SK-N-MC (cell line): Measurements from ENCODE around the gene IDH3A.

ENCODE experiments used
- DNase-seq: peaks from one replicate; pipeline ENCODE4 v3.0.0-alpha.2; 2011; ENCODE audit warnings: low read depth, low spot score
- H3K27ac ChIP-seq: fragments of 200-600 bp; sonication (generic); 2 replicates; pipeline ENCODE4 v1.5.1; 2016; ENCODE audit warnings: mixed run types
- H3K36me3 ChIP-seq: fragments of 200-600 bp; sonication (generic); 2 replicates; pipeline ENCODE4 v1.6.1; 2017; ENCODE audit warnings: antibody characterized with exemption, low read length, mixed read lengths; ENCODE audit not compliant: insufficient read depth
- H3K4me3 ChIP-seq: fragments of 200-600 bp; sonication (generic); 2 replicates; pipeline ENCODE4 v1.5.1; 2016
- H3K9ac ChIP-seq: fragments of 200-600 bp; sonication (generic); 2 replicates; pipeline ENCODE4 v1.8.0; 2017; ENCODE audit warnings: mixed run types, mixed read lengths; ENCODE audit not compliant: insufficient read length
- H3K9me3 ChIP-seq: fragments of 200-600 bp; sonication (generic); 2 replicates; pipeline ENCODE4 v1.6.1; 2017; ENCODE audit warnings: low read depth, mild to moderate bottlenecking, antibody characterized with exemption, low read length, moderate library complexity, mixed read lengths
- EZH2 ChIP-seq: fragments of 200-600 bp; sonication (generic); IDR thresholded peaks from one replicate; pipeline ENCODE4 v1.6.1; 2017; ENCODE audit warnings: antibody characterized with exemption
- FOXP2 ChIP-seq: optimal IDR thresholded peaks from 2 replicates; pipeline ENCODE3; 2011; ENCODE audit warnings: mild to moderate bottlenecking, moderate library complexity; ENCODE audit not compliant: insufficient read depth; ENCODE audit errors: extremely low read length, control extremely low read depth
- POLR2AphosphoS5 ChIP-seq: IDR thresholded peaks from 2 replicates; pipeline ENCODE4 v1.6.1; 2012; ENCODE audit warnings: mild to moderate bottlenecking, low read depth, low read length, borderline replicate concordance

Gene IDH3A

DNA sequence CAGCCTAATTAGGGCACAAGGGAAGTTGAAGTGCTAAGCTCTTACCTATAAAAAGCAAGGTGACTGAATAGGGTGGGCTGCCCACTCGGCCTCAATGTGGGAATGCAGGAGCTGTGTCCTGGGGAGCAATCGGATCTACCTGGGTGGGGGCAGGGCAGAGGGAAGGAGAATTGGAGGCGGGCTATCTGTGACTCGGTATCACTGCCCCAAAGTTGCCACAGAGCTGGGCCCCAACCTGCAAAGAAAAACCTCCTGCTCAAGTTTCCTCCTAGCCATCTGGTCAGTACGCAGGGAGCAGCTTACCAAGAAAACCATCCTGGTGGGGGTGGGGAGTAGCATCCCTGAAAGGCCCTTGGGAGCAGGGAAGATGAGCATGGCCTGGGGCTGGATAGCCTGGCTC is 28.6 kb upstream of the IDH3A start:
- DNase-seq: no peak
- Histone ChIP-seq H3K36me3 (no peaks in the 10 kb centered on the region), H3K9me3 (no peaks in the 10 kb centered on the region), H3K9ac (no peak overlapping the region), H3K4me3 (no peak overlapping the region), H3K27ac (no peak overlapping the region)
- no peak for TF ChIP-seq POLR2AphosphoS5
- TF ChIP-seq FOXP2: no peak
- no peak for TF ChIP-seq EZH2

GRCh38 chr15:78125267-78125666 is 23.9 kb upstream of the IDH3A start:
- Histone ChIP-seq H3K27ac (no peak overlapping the region), H3K9me3 (no peaks in the 10 kb centered on the region), H3K9ac (no peak overlapping the region), H3K4me3 (no peak overlapping the region), H3K36me3 (no peaks in the 10 kb centered on the region)
- no peak for DNase-seq
- TF ChIP-seq EZH2 (no peak), FOXP2 (no peak), POLR2AphosphoS5 (no peak)

- H3K36me3 ChIP-seq: no peaks in the 10 kb centered on the region
- H3K9ac ChIP-seq: no peak overlapping the region
- no peak overlapping the region for H3K27ac ChIP-seq
- TF ChIP-seq POLR2AphosphoS5 (no peak), EZH2 (no peak), FOXP2 (no peak)
- DNase-seq: no peak
- H3K4me3 ChIP-seq: no peak overlapping the region
- H3K9me3 ChIP-seq: no peaks in the 10 kb centered on the region
Observed at GRCh38 chr15:78127882-78128281, 21.3 kb upstream of the IDH3A start.

GRCh38 chr15:78129077-78129750 is 19.9 kb upstream of the IDH3A start:
- Histone ChIP-seq H3K4me3 (no peak overlapping the region), H3K36me3 (no peaks in the 10 kb centered on the region), H3K27ac (no peak overlapping the region), H3K9ac (no peak overlapping the region), H3K9me3 (no peaks in the 10 kb centered on the region)
- TF ChIP-seq EZH2 (no peak), FOXP2 (no peak), POLR2AphosphoS5 (no peak)
- DNase-seq: no peak

DNA sequence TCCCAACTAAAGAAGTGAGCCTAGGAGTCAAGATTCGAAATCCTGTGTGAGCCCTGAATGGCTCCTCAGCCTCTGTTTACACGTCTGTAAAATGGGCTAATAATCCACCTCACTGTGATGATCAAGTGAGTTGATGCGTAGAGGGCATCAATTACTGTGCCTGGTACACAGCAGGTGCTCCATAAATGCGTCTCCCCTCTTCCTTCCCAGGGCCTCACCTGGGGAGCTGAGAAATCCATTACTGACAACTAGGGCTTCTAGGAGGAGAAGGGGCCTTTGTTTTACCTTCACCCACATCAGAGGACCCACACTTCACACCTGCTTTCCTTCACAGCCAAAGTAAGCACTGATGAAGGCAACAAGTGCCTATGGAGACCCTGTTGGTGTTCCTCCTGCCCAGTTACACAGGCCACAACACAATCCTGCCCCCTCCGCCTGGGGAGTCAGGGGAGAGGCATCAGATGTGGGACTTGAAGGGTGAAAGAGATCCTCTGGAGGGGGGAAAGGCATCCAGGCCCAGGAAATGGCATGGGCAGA is 19.3 kb upstream of the IDH3A start:
- Histone ChIP-seq H3K9ac (no peak overlapping the region), H3K4me3 (no peak overlapping the region)

DNA sequence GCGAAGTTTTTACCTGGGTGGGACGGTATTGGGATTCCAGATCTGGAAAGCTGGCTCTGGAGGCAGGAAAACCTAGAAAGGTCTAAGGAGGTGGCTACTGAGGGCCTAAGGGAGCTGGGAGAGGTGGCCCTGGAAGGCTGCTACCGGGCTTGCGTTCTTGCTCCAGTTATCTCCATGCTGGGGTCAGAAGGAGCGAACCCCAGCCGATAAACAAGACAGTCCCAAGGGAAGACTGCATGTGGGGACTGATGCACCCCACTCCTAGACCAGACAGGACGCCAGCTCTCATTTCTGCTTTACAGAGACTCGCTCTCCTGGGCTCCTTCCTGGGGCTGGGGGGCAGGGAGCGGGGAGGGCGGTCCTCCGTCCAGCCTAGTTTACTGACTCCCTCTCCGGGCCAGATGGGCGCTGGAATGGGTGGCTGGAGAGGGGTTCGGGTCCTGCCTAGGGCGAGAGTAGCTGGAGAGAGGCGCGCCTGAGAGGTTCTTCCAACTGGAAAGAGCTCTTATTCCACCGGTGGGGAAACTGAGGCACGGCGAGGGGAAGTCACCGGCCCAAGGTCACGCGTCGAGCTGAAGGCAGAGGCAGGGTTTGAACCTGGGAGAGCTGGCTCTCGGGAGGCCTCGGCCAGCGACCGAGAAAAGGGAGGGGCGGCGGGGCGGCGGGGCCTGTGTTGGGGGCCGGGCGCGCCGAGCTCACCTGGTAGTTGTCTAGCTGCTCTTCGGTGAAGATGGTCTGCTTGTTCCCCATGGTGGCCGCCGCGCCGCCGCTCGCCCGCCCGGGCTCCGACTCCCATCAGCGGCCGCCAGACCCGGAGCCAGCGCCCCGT is 18.5 kb upstream of the IDH3A start:
- no peaks in the 10 kb centered on the region for H3K9me3 ChIP-seq
- TF ChIP-seq POLR2AphosphoS5 (no peak), FOXP2 (no peak), EZH2 (no peak)
- no peaks in the 10 kb centered on the region for H3K36me3 ChIP-seq
- no peak for DNase-seq
- no peak overlapping the region for H3K4me3 ChIP-seq
- H3K27ac ChIP-seq: no peak overlapping the region
- H3K9ac ChIP-seq: no peak overlapping the region

More for the DNA sequence above, 19.3 kb upstream of the IDH3A start:
- no peaks in the 10 kb centered on the region for H3K36me3 ChIP-seq
- TF ChIP-seq FOXP2: no peak
- no peak for TF ChIP-seq POLR2AphosphoS5
- TF ChIP-seq EZH2: no peak
- H3K27ac ChIP-seq: no peak overlapping the region
- no peak for DNase-seq
- no peaks in the 10 kb centered on the region for H3K9me3 ChIP-seq

- H3K9ac ChIP-seq: peak within 1 kb of the TSS; percentile 92
Observed at GRCh38 chr15:78131295-78132061, 17.7 kb upstream of the IDH3A start, which contains the start of gene CIB2. CIB2 (minus strand) TSS chr15:78131445; CDS start chr15:78131215, 230 bp downstream.

GRCh38 chr15:78133801-78134200 is 15.4 kb upstream of the IDH3A start:
- Histone ChIP-seq H3K27ac (no peak overlapping the region), H3K9ac (no peak overlapping the region), H3K4me3 (no peak overlapping the region), H3K9me3 (no peaks in the 10 kb centered on the region), H3K36me3 (no peaks in the 10 kb centered on the region)
- TF ChIP-seq POLR2AphosphoS5 (no peak), EZH2 (no peak), FOXP2 (no peak)
- no peak for DNase-seq

More at GRCh38 chr15:78131295-78132061, 17.7 kb upstream of the IDH3A start, which contains the start of gene CIB2:
- H3K9me3 ChIP-seq: no peaks in the 10 kb centered on the region
- DNase-seq: no peak
- H3K36me3 ChIP-seq: no peaks in the 10 kb centered on the region
- no peak within 1 kb of the TSS for H3K27ac ChIP-seq
- peak; percentile 63 for TF ChIP-seq POLR2AphosphoS5
- no peak for TF ChIP-seq FOXP2
- peak within 1 kb of the TSS; percentile 91 for H3K4me3 ChIP-seq
